LNCAP (cell line): ENCODE measurements around the gene METAP1.

Experiments
- TF ChIP-seq, protein P1 (sequence below): fragments of 450-650 bp; IDR thresholded peaks from 2 replicates; pipeline ENCODE4 v1.5.1; 2017; ENCODE audit warnings: mild to moderate bottlenecking

Gene METAP1

DNA sequence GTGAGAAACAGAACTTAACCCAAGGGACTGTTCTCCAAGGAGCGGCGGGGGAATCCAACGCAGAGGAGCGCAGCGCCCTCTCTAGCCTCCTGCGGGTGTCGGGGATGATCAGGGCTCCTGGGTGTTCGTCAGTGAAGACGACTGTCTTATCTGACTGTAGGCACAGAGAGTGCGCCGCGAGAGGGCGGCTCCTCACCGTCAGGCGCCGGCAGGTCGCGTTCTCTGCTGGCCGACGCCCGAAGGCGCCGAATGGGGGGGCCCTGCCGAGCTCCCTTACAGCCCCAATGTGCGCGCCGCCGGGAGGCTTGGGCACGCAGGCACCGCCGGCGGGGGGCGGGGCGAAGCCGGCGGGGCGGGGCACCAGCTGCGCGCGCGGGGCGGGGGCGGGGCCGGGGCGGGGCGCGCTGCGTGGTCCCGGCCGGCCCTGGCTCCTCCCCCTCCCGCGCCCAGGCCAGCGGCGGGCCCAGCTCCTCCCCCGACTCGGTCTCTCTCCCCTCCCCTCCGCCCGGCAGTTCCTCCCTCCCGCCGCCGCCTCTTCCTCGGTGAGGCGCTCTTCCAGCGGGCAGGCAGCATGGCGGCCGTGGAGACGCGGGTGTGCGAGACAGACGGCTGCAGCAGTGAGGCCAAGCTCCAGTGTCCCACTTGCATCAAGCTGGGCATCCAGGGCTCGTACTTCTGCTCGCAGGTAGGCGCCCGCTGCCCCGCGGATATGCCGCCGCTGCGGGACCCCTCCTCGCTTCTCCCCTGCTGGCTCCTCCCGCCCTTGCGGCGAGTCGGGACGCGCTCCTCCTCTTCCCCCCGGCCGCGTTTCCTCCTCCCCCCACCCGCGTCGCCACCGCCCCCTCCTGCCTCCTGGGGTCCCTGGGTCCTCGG lies at the start of gene METAP1:
Gene METAP1 (plus strand): TSS at position 539 of the 873 bp plus-strand sequence. CDS start 33 bp downstream, at position 572.
- TF ChIP-seq, protein P1, sequence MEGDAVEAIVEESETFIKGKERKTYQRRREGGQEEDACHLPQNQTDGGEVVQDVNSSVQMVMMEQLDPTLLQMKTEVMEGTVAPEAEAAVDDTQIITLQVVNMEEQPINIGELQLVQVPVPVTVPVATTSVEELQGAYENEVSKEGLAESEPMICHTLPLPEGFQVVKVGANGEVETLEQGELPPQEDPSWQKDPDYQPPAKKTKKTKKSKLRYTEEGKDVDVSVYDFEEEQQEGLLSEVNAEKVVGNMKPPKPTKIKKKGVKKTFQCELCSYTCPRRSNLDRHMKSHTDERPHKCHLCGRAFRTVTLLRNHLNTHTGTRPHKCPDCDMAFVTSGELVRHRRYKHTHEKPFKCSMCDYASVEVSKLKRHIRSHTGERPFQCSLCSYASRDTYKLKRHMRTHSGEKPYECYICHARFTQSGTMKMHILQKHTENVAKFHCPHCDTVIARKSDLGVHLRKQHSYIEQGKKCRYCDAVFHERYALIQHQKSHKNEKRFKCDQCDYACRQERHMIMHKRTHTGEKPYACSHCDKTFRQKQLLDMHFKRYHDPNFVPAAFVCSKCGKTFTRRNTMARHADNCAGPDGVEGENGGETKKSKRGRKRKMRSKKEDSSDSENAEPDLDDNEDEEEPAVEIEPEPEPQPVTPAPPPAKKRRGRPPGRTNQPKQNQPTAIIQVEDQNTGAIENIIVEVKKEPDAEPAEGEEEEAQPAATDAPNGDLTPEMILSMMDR: peak; percentile 70

DNA sequence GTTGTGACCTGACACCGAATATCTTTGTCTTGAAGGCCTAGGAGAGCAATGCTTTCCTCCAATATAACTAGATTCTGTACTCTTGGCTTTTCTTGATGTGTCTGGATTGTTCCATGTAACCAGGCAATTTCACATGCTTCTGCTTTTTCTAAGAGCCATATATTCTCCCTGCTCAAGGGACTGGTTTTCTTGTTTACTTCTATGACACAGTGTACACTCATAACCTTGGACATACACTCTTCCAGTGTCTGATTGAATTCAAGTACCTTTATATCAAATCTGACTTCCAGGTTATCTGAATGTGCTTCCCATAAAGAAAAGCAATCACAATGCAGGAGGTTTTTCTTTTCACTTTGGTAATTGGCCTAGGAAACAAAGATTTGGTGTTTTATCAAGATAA lies 49.2 kb upstream of the METAP1 start:
- TF ChIP-seq, protein P1: no peak

DNA sequence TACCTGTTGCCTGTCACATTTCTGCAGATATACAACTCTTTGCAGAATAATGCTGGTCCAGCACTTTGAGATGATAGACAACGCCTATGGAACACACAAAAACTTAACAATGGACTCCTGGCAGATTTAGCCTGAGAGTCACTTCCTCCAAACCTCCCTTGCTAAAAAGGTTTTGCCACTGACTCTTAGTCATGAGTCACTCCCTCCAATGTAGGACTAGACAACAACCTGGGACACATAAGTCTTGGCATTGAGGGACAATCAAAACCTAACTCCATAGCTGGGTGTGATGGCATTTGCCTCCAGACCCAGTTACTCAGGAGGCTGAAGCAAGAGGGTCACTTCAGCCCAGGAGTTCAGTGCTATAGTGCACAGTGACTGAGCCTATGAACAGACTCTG lies 44.6 kb upstream of the METAP1 start:
- TF ChIP-seq, protein P1: no peak

DNA sequence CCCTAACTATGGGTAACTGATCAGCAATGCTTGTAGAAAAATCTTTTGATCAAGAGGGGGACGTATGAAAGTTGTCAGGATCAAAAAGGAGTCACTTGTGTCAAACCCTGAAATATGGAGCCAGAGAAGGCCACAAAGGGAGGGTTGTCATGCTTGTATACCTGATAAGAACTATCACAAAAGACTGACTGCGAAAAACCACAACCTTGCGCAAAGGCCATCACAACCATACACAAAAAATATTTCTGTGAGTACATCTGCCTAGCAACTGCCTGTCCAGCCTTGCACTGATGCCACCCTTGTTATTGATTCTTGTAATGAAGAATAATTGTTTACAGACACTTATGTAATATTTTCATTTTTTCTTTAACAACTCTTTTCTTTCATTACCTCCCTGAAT lies 43.8 kb upstream of the METAP1 start:
- TF ChIP-seq, protein P1: no peak

DNA sequence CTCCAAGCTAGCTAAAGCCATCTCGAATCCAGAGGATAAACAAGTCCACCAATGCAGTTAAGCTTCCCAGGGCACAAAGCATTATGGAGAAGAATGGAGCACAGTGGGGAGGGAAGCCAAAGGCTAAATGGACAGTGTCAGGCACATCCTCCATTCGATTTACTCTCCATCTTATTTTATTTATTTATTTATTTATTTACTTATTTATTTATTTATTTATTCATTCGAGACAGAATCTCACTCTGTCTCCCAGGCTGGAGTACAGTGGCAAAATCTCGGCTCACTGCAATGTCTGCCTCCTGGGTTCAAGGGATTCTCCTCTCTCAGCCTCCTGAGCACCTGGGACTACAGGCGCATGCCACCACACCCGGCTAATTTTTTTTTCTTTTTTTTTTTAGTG lies 40.3 kb upstream of the METAP1 start:
- TF ChIP-seq, protein P1: no peak

DNA sequence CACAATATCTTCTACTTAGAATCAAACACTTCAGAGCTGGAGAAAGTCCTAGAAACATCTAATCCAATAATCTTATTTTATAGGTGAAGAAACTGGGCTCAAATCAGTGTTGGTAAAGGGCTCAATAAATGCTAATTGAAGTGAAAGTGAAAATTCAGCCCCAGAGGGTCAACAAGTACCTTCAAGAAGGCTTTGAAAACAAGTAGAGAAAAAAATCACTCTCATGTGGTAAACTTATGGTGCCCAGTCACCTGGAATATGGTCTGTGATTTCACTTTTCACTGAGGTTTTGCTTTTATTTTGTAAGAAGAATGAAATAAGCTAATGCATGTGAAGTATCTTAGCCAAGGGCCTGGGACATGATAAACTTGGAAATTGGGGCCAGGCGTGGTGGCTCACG lies 37.5 kb upstream of the METAP1 start:
- TF ChIP-seq, protein P1: no peak

DNA sequence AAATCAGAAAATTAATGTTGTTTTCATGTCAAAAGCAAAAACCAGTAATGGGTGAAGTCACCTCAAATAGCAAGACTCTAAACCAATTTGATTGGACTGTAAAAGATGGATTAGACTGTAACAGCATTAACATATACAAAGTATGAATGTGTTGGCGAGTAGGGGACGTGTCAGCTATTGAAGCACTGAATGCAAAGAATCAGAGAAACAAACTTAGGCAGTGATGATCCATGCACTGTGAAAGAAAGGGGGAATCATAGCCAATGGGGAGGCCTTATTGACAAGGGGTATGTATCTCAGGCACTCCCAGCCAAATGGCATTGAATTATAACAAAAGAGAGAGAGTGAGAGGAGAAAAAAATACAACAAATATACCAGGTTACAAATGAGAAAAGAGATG lies 36.1 kb upstream of the METAP1 start:
- TF ChIP-seq, protein P1: no peak
